Psoas muscle (tissue), 7 donors: ENCODE measurements around the gene BCAP31. TPM values are rescaled to one million over a fixed set of nuclear protein-coding genes. Genes with fewer than 3 reads are reported as not detected.

Experiments
- polyA plus RNA-seq, 3 donors: library from polyadenylated mRNA; stranded (reverse); fragments of 200-250 nt; gene quantifications; one replicate each; pipeline ENCODE4 v1.2.3, GENCODE V29; 2013
- total RNA-seq, 4 donors: library from RNA; stranded (reverse); fragmentation: NEBNext Ultra II Directional in 2 of 4; extraction: Animal tissue kit (Norgen Biotek cat#: 25700) in 2 of 4; gene quantifications; one replicate each; pipeline versions ENCODE4 v1.2.1 to v1.2.4, GENCODE V29; 2021 to 2023
- donor health status: healthy with polysubstance abuse.
- donor health status: DM: no; HTN: no; CAD: no; lungs with moderate emphysema.
- donor health status: Bipolar disorder and iron deficiency.
- donor health status: healthy.
- donor health status: DM: no; HTN: no; CAD: no.
- donor health status: DM: no; HTN: no; CAD: no.
- donor health status: DM: yes; HTN: yes; CAD: no.

BCAP31 gene
- total and polyA plus RNA-seq, 7 donors: 63.7 to 97.3 (median 66.0) TPM

Other genes with a start within 250 kb of the BCAP31 start
- gene BGN, start 229.4 kb downstream of the BCAP31 start, total RNA-seq: 10 to 100 TPM; 12.6 to 62.4 (median 23.6) TPM
- 1 to 10 TPM; 6.7 to 9.9 (median 8.4) TPM for gene BGN, start 229.4 kb downstream of the BCAP31 start, polyA plus RNA-seq
- gene ATP2B3, start 206.7 kb downstream of the BCAP31 start, total RNA-seq: under 1 TPM in 1 of 4 donors, not detected in 3; 0.04 TPM
- gene ATP2B3, start 206.7 kb downstream of the BCAP31 start, polyA plus RNA-seq: under 1 TPM in 2 of 3 donors, not detected in 1; 0.01 TPM
- 10 to 100 TPM; 17.0 to 34.3 (median 20.6) TPM for gene CCNQ, start 125.2 kb downstream of the BCAP31 start, total RNA-seq
- gene CCNQ, start 125.2 kb downstream of the BCAP31 start, polyA plus RNA-seq: 10 to 100 TPM; 47.8 to 53.5 (median 48.6) TPM
- gene DUSP9, start 77.2 kb downstream of the BCAP31 start, total RNA-seq: not detected
- gene DUSP9, start 77.2 kb downstream of the BCAP31 start, polyA plus RNA-seq: not detected
- 1 to 10 TPM in 1 of 4 donors, under 1 TPM in 3; 0.79 to 1.9 (median 0.92) TPM for gene PNCK, start 50.6 kb downstream of the BCAP31 start, total RNA-seq
- gene PNCK, start 50.6 kb downstream of the BCAP31 start, polyA plus RNA-seq: 1 to 10 TPM in 1 of 3 donors, under 1 TPM in 2; 0.21 to 1.0 (median 0.35) TPM
- gene SLC6A8, start 36.5 kb downstream of the BCAP31 start, total RNA-seq: 100 to 1,000 TPM in 2 of 4 donors, 10 to 100 TPM in 2; 82.2 to 256 (median 117) TPM
- gene SLC6A8, start 36.5 kb downstream of the BCAP31 start, polyA plus RNA-seq: 100 to 1,000 TPM in 2 of 3 donors, 10 to 100 TPM in 1; 84.9 to 209 (median 104) TPM
- 10 to 100 TPM; 16.0 to 27.1 (median 20.9) TPM for gene ABCD1, start 469 bp upstream of the BCAP31 start, total RNA-seq
- gene ABCD1, start 469 bp upstream of the BCAP31 start, polyA plus RNA-seq: 10 to 100 TPM; 11.7 to 36.0 (median 15.8) TPM
- 1 to 10 TPM in 1 of 4 donors, under 1 TPM in 3; 0.27 to 1.5 (median 0.73) TPM for gene PLXNB3, start 39.9 kb upstream of the BCAP31 start, total RNA-seq
- under 1 TPM; 0.13 to 0.35 (median 0.31) TPM for gene PLXNB3, start 39.9 kb upstream of the BCAP31 start, polyA plus RNA-seq
- gene SRPK3, start 56.7 kb upstream of the BCAP31 start, total RNA-seq: 100 to 1,000 TPM in 1 of 4 donors, 10 to 100 TPM in 3; 43.7 to 140 (median 61.4) TPM
- gene SRPK3, start 56.7 kb upstream of the BCAP31 start, polyA plus RNA-seq: 10 to 100 TPM; 14.5 to 37.4 (median 23.3) TPM
- gene IDH3G, start 70.0 kb upstream of the BCAP31 start, total RNA-seq: 10 to 100 TPM; 45.6 to 56.9 (median 51.8) TPM
- 10 to 100 TPM; 25.0 to 54.2 (median 44.3) TPM for gene IDH3G, start 70.0 kb upstream of the BCAP31 start, polyA plus RNA-seq
- gene SSR4, start 70.3 kb upstream of the BCAP31 start, total RNA-seq: 10 to 100 TPM; 57.2 to 86.6 (median 71.2) TPM
- 100 to 1,000 TPM in 2 of 3 donors, 10 to 100 TPM in 1; 84.5 to 198 (median 107) TPM for gene SSR4, start 70.3 kb upstream of the BCAP31 start, polyA plus RNA-seq
- gene PDZD4, start 106.2 kb upstream of the BCAP31 start, total RNA-seq: 1 to 10 TPM in 3 of 4 donors, under 1 TPM in 1; 0.50 to 2.1 (median 1.4) TPM
- 1 to 10 TPM in 1 of 3 donors, under 1 TPM in 2; 0.65 to 1.3 (median 0.79) TPM for gene PDZD4, start 106.2 kb upstream of the BCAP31 start, polyA plus RNA-seq
- gene L1CAM, start 161.8 kb upstream of the BCAP31 start, total RNA-seq: 1 to 10 TPM in 2 of 4 donors, under 1 TPM in 2; 0.22 to 1.5 (median 0.90) TPM
- gene L1CAM, start 161.8 kb upstream of the BCAP31 start, polyA plus RNA-seq: under 1 TPM; 0.36 to 0.46 (median 0.39) TPM
- gene AVPR2, start 180.3 kb upstream of the BCAP31 start, total RNA-seq: 1 to 10 TPM; 1.3 to 4.8 (median 2.0) TPM
- gene AVPR2, start 180.3 kb upstream of the BCAP31 start, polyA plus RNA-seq: 1 to 10 TPM; 1.4 to 3.2 (median 2.5) TPM
- 1 to 10 TPM; 5.1 to 8.0 (median 6.4) TPM for gene ARHGAP4, start 201.9 kb upstream of the BCAP31 start, total RNA-seq
- 1 to 10 TPM; 5.8 to 7.6 (median 6.8) TPM for gene ARHGAP4, start 201.9 kb upstream of the BCAP31 start, polyA plus RNA-seq
- gene NAA10, start 210.7 kb upstream of the BCAP31 start, total RNA-seq: 100 to 1,000 TPM; 105 to 166 (median 115) TPM
- gene NAA10, start 210.7 kb upstream of the BCAP31 start, polyA plus RNA-seq: 100 to 1,000 TPM; 168 to 203 (median 193) TPM
- 1 to 10 TPM; 2.9 to 4.4 (median 3.6) TPM for gene RENBP, start 220.3 kb upstream of the BCAP31 start, total RNA-seq
- 1 to 10 TPM in 2 of 3 donors, under 1 TPM in 1; 0.97 to 1.9 (median 1.4) TPM for gene RENBP, start 220.3 kb upstream of the BCAP31 start, polyA plus RNA-seq
- 10 to 100 TPM; 29.8 to 50.1 (median 40.0) TPM for gene HCFC1, start 247.4 kb upstream of the BCAP31 start, total RNA-seq
- 10 to 100 TPM; 15.1 to 46.5 (median 25.8) TPM for gene HCFC1, start 247.4 kb upstream of the BCAP31 start, polyA plus RNA-seq
- 1 to 10 TPM; 3.2 to 7.8 (median 6.8) TPM for gene TMEM187, start 248.4 kb upstream of the BCAP31 start, total RNA-seq
- gene TMEM187, start 248.4 kb upstream of the BCAP31 start, polyA plus RNA-seq: 1 to 10 TPM; 2.2 to 6.7 (median 5.2) TPM